C4-2B (cell line): Measurements from ENCODE around the gene AIFM1.

Experiments
- H3K27ac ChIP-seq: fragments of 450-650 bp; 2 replicates; pipeline ENCODE4 v1.5.1; 2017
- ZFX ChIP-seq: fragments of 450-650 bp; IDR thresholded peaks from 2 replicates; pipeline ENCODE4 v1.6.1; 2017
- TF ChIP-seq, protein P1 (sequence below): fragments of 450-650 bp; conservative IDR thresholded peaks from 2 replicates; pipeline ENCODE4 v1.5.1; 2017; ENCODE audit warnings: mild to moderate bottlenecking

The AIFM1 gene

GRCh38 chrX:130190801-130191200, 25.2 kb upstream of the AIFM1 start:
- H3K27ac ChIP-seq: no peak overlapping the region
- no peak for TF ChIP-seq ZFX
- TF ChIP-seq, protein P1, sequence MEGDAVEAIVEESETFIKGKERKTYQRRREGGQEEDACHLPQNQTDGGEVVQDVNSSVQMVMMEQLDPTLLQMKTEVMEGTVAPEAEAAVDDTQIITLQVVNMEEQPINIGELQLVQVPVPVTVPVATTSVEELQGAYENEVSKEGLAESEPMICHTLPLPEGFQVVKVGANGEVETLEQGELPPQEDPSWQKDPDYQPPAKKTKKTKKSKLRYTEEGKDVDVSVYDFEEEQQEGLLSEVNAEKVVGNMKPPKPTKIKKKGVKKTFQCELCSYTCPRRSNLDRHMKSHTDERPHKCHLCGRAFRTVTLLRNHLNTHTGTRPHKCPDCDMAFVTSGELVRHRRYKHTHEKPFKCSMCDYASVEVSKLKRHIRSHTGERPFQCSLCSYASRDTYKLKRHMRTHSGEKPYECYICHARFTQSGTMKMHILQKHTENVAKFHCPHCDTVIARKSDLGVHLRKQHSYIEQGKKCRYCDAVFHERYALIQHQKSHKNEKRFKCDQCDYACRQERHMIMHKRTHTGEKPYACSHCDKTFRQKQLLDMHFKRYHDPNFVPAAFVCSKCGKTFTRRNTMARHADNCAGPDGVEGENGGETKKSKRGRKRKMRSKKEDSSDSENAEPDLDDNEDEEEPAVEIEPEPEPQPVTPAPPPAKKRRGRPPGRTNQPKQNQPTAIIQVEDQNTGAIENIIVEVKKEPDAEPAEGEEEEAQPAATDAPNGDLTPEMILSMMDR: no peak

DNA sequence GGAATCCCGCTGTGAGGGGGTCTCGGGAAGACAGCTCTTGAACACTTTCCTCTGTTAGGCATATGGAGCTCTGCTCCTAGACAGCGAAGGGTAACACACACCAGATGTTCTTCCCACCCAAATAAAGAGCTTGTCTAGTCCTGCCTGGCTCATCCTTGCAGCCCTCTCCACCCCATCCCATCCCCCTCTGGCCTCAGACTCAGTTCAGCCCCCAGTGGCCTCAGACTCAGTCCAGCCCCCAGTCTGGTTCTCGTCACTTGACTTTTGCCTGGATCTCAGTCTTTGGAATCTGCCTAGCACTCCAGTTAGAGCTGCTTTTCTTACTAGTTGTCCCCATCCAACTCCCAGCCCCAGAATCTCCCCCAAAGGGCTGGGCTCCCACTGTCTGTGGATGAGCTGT, 21.0 kb upstream of the AIFM1 start:
- no peak for TF ChIP-seq ZFX
- TF ChIP-seq, protein P1: no peak
- no peak overlapping the region for H3K27ac ChIP-seq

DNA sequence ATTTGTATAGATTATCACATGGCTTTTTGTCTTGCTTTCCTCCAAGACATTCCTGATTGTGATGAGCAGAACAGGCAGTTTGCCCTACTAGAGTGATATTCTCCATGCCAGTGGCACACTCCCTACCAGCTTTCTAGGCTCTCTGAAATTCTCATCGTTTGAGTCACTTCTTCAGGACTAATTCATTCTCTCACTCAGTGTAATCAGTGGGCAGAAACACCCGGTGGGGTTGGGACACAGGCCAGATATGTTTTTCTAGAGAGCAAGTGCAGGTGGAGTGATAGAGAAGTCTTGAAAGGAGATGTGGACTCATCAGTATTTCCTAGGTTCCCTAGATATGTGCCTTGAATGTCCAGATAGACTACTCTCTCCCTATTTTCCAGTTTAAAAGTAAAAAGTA, 19.2 kb upstream of the AIFM1 start:
- no peak overlapping the region for H3K27ac ChIP-seq

DNA sequence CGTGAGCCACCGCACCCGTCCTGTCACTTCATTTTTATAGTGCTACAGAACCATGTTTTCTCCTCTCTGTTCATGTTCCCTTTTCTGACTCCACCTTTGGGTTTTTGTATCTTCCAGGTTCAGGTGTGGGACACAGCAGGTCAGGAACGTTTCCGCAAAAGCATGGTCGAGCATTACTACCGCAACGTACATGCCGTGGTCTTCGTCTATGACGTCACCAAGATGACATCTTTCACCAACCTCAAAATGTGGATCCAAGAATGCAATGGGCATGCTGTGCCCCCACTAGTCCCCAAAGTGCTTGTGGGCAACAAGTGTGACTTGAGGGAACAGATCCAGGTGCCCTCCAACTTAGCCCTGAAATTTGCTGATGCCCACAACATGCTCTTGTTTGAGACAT, 18.5 kb upstream of the AIFM1 start:
- no peak overlapping the region for H3K27ac ChIP-seq
- TF ChIP-seq, protein P1: no peak

More for the DNA sequence above, 19.2 kb upstream of the AIFM1 start:
- TF ChIP-seq, protein P1: no peak
- TF ChIP-seq ZFX: no peak

GRCh38 chrX:130179579-130180215, 14.1 kb upstream of the AIFM1 start:
- H3K27ac ChIP-seq: no peak overlapping the region
- TF ChIP-seq, protein P1: no peak
- TF ChIP-seq ZFX: no peak

GRCh38 chrX:130179170-130179569, 13.5 kb upstream of the AIFM1 start:
- TF ChIP-seq, protein P1: no peak
- TF ChIP-seq ZFX: no peak
- H3K27ac ChIP-seq: no peak overlapping the region

- no peak overlapping the region for H3K27ac ChIP-seq
- TF ChIP-seq, protein P1: no peak
- no peak for TF ChIP-seq ZFX
Measured at GRCh38 chrX:130176942-130177341, 11.3 kb upstream of the AIFM1 start.
